ENCODE measurements around the gene RGMA. TPM values are rescaled to one million over a fixed set of nuclear protein-coding genes. Genes with fewer than 3 reads are reported as not detected.
"Not testable (repeated sequence)": the region's sequence is repeated elsewhere in the genome, so short reads cannot be mapped to it uniquely, and the experiment has no call there.

RGMA gene
- total RNA-seq, 1 donor from 2014 or later, result 37.0 TPM

GRCh38 chr15:93034512-93034911 is 54.5 kb downstream of the RGMA start:
- Mint-ChIP-seq H3K4me3 (no peak overlapping the region), H3K36me3 (peaks cover 4% of the 10 kb centered on the region), H3K4me1 (ENCODE audit: unreplicated experiment) (peaks cover 26% of the 10 kb centered on the region), H3K27ac (no peak overlapping the region), H3K9me3 (no peaks in the 10 kb centered on the region), H3K27me3 (peaks cover 8% of the 10 kb centered on the region)
- TF ChIP-seq CTCF (conservative IDR thresholded peaks at IDR 0.05), result no peak
- DNase-seq (ENCODE audit: extremely low spot score, unreplicated experiment), result no peak

GRCh38 chr15:93033434-93034045 is 55.5 kb downstream of the RGMA start:
- DNase-seq (ENCODE audit: extremely low spot score, unreplicated experiment), result no peak
- Mint-ChIP-seq H3K9me3 (no peaks in the 10 kb centered on the region), H3K27ac (no peak overlapping the region), H3K27me3 (peaks cover 8% of the 10 kb centered on the region), H3K36me3 (peaks cover 3% of the 10 kb centered on the region), H3K4me1 (ENCODE audit: unreplicated experiment) (peaks cover 29% of the 10 kb centered on the region), H3K4me3 (no peak overlapping the region)
- TF ChIP-seq CTCF (conservative IDR thresholded peaks at IDR 0.05), result no peak

GRCh38 chr15:93032515-93033206 is 56.4 kb downstream of the RGMA start:
- not testable (repeated sequence) for H3K9me3 Mint-ChIP-seq, H3K4me3 Mint-ChIP-seq, H3K27me3 Mint-ChIP-seq, H3K36me3 Mint-ChIP-seq, H3K27ac Mint-ChIP-seq
- H3K4me1 Mint-ChIP-seq (ENCODE audit: unreplicated experiment), result peaks cover 26% of the 10 kb centered on the region
- DNase-seq (ENCODE audit: extremely low spot score, unreplicated experiment), result peak; percentile 59

- H3K36me3 Mint-ChIP-seq, H3K4me3 Mint-ChIP-seq, H3K27ac Mint-ChIP-seq, H3K27me3 Mint-ChIP-seq, H3K9me3 Mint-ChIP-seq: not testable (repeated sequence)
- peak; percentile 65 for DNase-seq (ENCODE audit: extremely low spot score, unreplicated experiment)
- H3K4me1 Mint-ChIP-seq (ENCODE audit: unreplicated experiment), result peaks cover 23% of the 10 kb centered on the region
These were observed 57.2 kb downstream of the RGMA start for GRCh38 chr15:93031557-93032384.

- TF ChIP-seq CTCF (conservative IDR thresholded peaks at IDR 0.05), result no peak
- DNase-seq (ENCODE audit: extremely low spot score, unreplicated experiment), result peak; percentile 69
- H3K27ac Mint-ChIP-seq, result no peak overlapping the region
- H3K27me3 Mint-ChIP-seq, result peaks cover 2% of the 10 kb centered on the region
- no peak overlapping the region for H3K4me3 Mint-ChIP-seq
- peaks cover 24% of the 10 kb centered on the region for H3K4me1 Mint-ChIP-seq (ENCODE audit: unreplicated experiment)
- H3K9me3 Mint-ChIP-seq, result no peaks in the 10 kb centered on the region
- no peaks in the 10 kb centered on the region for H3K36me3 Mint-ChIP-seq
These were observed 57.9 kb downstream of the RGMA start for GRCh38 chr15:93031103-93031464.

GRCh38 chr15:93030430-93031102 is 58.4 kb downstream of the RGMA start:
- TF ChIP-seq CTCF (conservative IDR thresholded peaks at IDR 0.05), result peak; percentile 95
- DNase-seq (ENCODE audit: extremely low spot score, unreplicated experiment), result peak; percentile 74
- no peak overlapping the region for H3K4me3 Mint-ChIP-seq
- H3K27ac Mint-ChIP-seq, result peak overlapping the region; percentile 73
- H3K9me3 Mint-ChIP-seq, result no peaks in the 10 kb centered on the region
- no peaks in the 10 kb centered on the region for H3K27me3 Mint-ChIP-seq
- H3K4me1 Mint-ChIP-seq (ENCODE audit: unreplicated experiment), result peaks cover 21% of the 10 kb centered on the region
- H3K36me3 Mint-ChIP-seq, result no peaks in the 10 kb centered on the region

Data from type B pancreatic cell (in vitro differentiated cells).